ENCODE data around the gene DDIT4. TPM values are rescaled to one million over a fixed set of nuclear protein-coding genes. Genes with fewer than 3 reads are reported as not detected.
A peak's percentile ranks its signal among the peaks of the same experiment; 100 is the strongest.
"Not testable (repeated sequence)": the region's sequence is repeated elsewhere in the genome, so short reads cannot be mapped to it uniquely, and the experiment has no call there.

The DDIT4 gene, protein sequence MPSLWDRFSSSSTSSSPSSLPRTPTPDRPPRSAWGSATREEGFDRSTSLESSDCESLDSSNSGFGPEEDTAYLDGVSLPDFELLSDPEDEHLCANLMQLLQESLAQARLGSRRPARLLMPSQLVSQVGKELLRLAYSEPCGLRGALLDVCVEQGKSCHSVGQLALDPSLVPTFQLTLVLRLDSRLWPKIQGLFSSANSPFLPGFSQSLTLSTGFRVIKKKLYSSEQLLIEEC
- 192 TPM for total RNA-seq (ENCODE audit: insufficient read depth, low replicate concordance)

DNA sequence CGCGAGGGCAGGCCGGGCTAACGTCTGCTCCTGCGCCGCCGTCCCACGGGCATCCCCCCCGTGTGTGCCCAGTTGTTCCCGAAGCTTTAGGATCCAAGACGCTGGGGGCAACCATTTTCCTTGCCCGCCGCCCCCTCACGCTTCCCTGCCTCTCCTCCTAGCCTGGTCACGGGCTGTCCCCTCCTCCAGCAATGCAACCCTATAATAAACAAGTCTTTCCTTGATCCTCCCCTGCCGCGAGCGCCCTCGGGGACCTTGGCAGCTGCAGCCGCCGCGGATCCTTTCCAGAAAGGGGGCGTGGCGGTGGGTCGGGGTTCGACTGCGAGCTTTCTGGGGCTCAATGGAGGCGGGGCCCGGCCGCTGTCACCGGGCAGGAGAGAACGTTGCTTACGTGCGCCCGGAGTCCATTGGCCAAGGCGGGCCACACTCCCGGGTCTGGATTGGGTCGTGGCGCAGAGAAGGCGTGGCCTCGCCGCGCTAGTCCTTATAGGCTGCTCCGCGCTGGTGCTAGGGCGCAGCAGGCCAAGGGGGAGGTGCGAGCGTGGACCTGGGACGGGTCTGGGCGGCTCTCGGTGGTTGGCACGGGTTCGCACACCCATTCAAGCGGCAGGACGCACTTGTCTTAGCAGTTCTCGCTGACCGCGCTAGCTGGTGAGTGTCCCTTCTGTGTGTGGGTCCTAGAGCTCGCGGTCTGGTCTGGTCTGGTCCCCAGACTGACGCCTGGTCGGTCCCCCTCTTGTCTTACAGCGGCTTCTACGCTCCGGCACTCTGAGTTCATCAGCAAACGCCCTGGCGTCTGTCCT is at the start of gene DDIT4:
Gene DDIT4 (plus strand): TSS at position 515 of the 803 bp plus-strand sequence. CDS start 293 bp downstream, outside the sequence.
- DNase-seq (ENCODE audit: low spot score): peak; percentile 99

DNA sequence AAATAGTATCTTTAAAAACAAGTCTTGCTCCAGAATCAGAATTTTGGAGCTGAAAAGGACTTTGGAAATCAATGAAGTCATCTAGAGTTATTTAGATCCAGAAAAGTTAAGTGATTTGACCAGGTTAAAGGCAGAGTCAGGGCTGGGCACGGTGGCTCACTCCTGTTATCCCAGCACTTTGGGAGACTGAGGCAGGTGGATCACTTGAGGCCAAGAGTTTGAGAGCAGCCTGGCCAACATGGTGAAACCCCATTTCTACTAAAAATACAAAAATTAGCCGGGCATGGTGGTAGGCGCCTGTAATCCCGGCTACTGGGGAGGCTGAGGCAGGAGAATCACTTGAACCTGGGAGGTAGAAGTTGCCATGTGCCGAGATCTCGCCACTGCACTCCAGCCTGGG is 49.5 kb upstream of the DDIT4 start:
- DNase-seq (ENCODE audit: low spot score): not testable (repeated sequence)

DNA sequence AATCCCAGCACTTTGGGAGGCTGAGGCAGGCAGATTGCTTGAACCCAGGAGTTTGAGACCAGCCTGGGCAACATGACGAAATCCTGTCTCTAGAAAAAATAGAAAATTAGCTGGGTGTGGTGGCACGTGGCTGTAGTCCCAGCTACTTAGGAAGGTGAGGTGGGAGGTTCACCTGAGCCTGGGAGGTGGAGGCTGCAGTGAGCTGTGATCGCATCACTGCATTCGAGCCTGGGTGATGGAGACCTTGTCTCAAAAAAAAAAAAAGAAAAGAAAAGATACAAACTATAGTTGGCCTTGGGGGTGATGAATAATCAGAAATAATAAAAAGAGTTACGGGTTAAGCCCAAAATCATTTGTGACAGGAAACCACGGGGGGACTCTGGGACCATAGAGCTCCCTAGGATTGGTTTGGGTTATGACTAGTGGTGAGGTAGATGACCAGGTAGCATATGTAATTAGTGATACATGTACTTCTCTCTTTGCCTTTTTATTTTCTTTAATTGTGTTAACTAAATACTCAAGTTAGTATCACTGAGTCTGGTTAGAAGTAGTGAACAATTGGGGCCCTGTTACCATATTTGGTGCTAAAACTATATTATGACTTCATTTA is 47.2 kb upstream of the DDIT4 start:
- no peak for DNase-seq (ENCODE audit: low spot score)

DNA sequence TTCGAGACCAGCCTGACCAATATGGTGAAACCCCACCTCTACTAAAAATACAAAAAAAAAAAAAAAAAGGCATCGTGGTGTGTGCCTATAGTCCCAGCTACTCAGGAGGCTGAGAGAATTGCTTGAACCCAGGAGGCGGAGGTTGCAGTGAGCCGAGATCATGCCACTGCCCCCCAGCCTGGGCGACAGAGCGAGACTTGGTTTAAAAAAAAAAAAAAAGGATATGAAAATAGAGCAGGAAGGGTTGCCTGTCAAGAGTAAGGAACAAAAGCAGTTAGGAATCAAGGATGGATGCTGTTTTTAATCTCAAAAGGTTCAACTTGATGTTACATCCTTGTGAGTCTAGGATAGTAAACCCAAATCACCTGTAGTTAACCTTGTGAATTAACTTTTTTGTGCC is 45.9 kb upstream of the DDIT4 start:
- DNase-seq (ENCODE audit: low spot score): no peak

DNA sequence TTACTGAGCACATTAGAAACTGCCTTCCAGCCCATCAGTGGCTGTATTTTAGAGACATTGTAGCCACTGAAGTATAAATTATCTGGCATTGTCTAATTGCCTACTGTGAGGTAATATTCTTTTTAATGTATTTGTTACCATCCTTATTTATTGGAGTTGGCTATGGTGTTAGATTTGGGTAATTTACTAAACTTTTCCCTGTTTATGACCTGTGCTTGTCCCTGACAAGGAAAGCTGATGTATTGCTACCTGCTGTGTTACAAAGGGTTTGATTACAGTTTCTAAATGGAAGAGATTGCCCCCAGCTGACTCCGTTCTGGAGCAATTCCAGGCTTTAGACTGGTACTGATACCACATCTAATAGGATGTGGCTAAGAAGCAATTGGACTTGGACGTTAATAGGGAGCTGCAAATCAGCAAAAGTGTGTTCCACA is 45.4 kb upstream of the DDIT4 start:
- no peak for DNase-seq (ENCODE audit: low spot score)

DNA sequence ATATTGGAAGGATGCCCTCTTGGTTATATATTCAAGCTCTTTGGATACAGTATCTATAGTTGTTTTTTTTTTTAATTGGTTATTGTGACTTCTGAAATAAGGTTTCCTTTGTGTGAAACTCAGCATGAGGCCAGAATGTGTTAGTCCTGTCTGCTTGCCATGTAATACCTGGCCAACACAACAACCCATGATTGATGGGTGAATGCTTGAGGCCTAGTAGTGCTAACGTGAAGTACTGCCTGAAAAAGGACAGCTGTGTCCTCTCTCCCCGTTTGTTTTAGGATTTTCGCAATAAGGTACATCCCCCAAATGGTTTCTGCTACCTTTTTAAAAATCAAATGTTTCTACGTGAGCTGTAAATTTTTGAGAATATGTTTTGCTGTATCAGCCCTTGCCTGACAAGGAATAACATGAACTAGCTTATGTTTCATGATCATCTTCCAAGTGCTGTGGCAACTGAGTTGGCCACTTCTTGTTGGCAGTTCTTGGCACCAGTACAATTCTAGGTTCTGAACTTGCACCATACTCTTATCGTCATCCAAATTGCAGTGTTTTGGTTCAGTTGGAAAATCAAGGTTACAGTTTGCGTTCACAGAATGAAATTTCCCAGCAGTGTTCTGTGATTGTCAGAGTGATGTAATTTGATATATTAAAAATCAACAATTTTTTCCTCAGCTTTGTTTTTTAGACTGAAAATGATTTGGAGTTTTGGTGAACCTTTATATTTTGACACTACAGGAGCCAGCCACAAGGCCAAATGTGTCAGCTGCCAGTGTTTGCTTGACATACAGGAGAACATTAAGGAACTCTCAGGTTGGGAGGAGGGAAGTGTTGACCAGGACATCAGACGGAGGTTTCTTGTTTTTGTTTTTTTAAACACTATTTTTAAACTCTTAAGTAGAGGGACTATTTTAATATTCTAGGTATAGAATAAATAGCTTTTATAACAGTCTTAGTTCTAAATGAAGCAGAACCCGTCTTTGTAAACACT is 44.2 kb upstream of the DDIT4 start:
- DNase-seq (ENCODE audit: low spot score): no peak

DNA sequence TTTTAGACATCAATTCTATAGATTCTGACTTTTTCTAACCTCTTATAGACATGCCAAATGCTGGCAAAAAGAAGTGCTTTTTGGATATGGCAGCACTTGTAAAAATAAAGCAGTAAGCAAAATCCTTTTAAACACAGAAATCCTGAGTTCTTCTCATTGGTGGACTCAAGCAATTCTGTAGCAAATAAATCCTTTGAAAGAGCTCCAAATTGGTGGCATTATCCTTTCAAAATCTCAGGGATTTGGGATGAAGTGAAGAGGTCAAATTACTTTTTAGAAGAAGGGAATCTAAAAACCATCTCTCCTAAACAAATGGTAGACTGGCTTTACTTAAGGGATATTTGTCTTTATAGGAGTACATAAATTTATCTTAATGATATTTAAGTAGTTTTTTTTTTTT is 40.1 kb upstream of the DDIT4 start:
- peak; percentile 92 for DNase-seq (ENCODE audit: low spot score)

DNA sequence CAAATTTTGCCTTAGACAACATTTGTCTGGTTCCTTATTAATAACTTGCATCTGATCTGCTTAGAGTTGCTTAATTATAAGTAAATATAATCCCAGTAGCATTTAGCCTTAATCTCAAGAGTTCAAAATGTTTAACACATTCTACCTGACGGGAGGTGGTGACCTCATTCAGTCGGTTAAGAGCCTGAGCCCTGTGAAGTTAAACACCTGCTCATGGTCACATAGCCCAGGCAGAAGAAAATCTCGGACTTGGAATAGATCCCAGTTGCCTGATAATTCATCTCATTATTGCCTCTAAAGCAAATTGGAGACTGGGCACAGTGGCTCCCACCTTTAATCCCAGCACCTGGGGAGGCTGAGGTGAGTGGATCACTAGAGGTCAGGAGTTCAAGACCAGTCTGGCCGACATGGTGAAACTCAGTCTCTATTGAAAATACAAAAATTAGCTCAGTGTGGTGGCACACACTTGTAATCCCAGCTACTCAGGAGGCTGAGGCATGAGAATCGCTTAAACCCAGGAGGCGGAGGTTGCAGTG is 39.1 kb upstream of the DDIT4 start:
- DNase-seq (ENCODE audit: low spot score): no peak

DNA sequence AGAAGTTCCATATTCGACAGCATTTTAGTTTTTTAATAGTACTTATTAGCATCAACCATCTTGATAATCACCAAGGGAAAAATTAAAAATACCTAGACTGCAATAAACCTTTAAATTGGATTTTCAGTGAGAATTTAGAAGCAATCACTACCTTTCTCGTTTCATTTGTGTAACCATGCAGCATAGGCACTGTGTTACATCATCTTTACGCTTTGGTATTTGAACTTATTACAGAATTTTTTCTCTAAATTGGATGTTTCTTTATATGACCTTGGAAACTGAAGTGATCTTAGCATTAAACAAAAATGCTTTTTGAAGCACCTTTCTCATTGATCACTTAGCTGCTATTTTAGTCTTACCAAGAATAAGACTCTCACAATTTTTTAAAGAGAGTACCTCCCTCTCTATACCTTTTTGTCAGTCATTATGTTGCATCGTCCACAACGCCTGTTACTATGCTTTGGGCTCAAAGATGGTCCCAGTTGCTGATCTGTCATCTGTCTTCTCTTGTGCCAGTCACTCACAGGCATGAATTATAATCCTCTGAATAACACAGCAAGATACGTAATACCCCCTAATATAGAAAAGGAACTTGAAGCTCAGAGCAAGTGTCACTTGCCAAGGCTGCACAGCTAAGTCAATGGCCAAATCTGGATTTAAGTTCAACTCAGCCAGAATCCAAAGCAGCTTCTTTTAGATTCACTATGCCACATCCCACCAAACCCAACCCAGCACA is 38.0 kb upstream of the DDIT4 start:
- no peak for DNase-seq (ENCODE audit: low spot score)

DNA sequence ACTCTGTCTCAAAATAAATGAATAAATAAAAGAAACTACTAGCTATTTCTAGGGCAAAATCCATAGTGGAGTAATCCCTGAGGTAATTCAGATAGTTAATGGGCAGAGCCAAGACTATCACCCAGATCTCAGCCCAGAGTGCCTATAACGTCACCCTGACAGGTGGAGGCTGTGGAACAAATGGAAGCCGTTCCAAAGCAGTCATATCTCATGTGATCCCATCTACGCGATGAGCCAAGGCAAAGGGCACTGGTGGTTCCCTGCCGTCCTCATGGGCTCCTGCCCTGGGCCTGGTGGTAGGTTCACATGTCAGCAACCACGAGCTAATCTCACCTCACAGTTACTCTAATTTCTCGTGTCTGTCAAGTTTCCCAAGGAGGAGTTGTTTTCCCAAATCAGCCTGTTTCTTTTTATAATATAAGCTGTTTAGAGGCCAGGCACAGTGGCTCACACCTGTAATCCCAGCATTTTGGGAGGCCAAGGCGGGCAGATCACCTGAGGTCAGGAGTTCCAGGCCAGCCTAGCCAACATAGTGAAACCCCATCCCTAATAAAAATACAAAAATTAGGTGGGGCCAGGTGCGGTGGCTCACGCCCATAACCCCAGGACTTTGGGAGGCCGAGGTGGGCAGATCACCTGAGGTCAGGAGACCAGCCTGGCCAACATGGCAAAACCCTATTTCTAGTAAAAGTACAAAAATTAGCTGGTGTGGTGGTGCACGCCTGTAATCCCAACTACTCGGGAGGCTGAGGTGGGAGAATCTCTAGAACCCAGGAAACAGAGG is 35.1 kb upstream of the DDIT4 start:
- no peak for DNase-seq (ENCODE audit: low spot score)

DNA sequence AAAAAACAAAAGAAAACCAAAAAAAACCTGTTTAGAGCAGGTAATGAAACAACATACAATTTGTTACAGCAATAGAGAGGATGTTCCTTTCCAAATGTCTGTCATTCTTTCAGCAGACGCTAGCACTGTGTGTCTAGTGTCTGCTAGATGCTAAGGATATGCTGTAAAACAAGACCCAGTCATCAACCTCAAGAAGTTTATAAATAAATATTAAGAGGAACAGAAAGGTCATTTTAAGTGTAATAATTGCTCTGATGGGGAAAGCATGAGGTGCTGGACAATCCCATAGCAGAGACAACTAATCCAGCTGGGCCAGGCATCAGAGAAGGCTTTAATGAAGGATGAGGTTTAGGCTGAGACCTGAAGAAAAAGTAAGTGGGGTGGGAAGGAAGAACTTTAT is 34.3 kb upstream of the DDIT4 start:
- DNase-seq (ENCODE audit: low spot score): no peak

DNA sequence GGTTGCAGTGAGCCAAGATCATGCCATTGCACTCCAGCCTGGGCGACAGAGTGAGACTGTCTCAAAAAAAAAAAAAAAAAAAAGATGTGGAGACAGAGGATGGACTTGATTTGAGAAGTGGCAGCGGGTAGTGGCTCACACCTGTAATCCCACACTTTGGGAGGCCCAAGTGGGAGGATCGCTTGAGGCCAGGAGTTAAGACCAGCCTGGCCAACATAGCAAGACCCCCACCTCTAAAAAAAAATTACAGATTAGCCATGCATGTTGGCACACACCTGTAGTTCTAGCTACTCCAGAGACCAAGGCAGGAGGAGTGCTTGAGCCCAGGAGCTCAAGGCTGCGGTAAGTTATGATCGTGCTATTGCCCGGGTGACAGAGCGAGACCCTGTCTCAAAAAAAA is 33.4 kb upstream of the DDIT4 start:
- no peak for DNase-seq (ENCODE audit: low spot score)

DNA sequence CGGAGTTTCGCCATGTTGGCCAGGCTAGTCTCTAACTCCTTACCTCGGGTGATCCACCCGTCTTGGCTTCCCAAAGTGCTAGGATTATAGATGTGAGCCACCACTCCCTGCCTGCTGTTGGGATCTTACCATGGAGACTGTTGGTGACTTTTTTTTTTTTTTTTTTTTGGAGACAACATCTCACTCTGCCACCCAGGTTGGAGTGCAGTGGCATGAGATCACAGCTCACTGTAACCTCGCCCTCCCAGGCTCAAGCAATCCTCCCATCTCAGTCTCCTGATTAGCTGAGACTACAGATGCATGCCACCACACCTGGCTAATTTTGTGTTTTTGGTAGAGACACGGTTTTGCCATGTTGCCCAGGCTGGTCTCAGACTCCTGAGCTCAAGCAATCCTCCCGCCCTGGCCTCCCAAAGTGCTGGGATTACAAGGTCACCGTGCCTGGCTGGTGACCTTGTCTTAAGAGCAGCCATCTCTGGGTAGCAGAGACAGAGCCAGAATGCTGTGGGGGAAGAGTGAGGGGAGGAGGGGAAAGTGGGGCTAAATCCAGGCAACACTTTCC is 32.0 kb upstream of the DDIT4 start:
- no peak for DNase-seq (ENCODE audit: low spot score)

DNA sequence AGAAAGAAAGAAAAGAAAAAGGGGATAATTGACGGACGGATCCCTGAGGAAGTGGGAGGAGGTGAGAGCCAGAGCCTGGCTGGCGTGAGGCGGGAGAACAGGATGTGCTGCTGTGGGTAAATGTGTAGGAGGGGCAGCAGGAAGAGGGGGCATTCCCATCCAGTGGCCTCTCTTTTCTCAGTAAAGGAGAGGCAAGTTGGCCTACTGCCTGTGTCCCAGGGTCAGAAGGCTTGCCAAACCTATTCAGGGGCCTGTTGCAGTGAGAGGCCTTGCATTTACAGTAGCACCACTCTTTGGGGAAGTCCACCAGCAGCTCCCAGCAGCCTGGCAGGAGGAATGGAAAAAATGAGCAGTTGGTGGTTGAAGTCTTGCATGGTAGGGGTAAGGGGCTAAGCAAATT is 31.0 kb upstream of the DDIT4 start:
- DNase-seq (ENCODE audit: low spot score): peak; percentile 76

DNA sequence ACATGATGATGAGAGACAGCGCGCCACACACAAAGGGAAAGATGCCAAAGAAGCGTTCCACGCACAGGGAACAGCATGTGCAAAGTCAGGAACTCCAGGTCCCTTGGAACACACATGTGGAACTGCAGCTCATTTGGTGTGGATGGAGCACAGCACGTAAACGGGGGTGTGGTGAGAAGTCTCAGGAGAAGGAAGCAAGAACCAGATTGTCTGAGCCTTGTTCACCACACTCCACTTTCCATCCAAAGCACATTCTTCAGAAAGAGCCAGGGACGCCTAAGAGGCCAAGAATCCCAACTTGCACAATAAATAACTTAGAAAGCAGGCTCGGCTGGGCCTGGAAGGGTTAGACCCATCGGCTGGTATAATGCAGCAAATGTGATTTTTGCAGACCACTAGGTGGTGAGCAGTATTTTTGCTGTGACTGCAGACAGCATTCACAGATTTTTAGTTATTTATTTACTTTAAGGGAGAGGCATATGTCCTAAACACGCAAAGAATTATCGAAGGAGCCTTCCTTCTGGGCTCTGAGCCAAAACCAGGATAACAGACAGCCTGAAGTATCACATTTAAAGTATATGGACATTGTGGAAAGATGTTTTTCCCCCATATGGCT is 29.8 kb upstream of the DDIT4 start:
- peak; percentile 95 for DNase-seq (ENCODE audit: low spot score)

DNA sequence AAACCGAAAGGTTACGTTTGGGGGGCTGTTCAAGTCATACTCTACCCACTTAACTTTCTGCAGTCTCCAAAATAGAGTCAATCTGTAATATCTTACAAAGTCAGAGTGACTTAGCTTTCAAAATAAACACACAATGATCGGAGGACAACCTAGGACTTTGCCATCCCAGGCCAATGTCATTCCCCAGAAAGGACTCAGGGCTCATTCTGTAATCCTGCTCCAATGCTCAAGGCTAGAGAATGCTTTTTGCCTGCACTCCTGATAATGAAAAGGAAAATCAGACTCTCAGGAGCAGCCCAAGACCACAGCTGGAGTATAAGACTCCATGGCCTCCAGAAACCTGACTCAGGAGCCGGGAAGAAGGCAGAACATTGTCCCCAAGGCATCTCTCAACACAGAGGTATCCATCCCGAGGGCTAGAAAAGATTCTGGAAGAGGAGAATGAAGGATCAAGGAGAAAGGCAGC is 29.1 kb upstream of the DDIT4 start:
- DNase-seq (ENCODE audit: low spot score): no peak

DNA sequence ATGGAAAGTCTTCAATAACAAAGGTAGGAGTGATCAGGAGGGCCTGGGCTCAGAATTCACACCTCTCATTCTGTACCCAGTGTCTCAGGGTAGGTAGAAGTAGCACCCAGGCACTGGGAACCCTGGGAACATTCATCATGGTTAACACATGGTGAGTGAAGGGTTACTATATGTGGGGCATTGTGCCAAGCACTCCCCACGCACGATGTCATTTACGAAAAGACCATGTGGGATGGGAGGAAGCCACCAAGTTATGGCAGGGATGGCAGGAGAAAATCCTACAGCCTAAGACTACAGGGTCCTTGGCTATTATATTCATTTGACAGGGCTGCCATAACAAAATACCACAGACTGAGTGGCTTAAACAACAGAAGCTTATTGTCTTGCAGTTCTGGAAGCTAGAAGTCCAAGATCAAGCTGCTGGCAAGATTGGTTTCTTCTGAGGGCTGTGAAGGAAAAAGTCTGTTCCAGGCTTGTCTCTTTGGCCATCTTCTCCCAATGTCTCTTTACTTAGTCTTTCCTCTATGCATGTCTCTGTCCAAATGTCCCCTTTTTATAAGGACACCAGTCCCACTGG is 27.7 kb upstream of the DDIT4 start:
- no peak for DNase-seq (ENCODE audit: low spot score)

DNA sequence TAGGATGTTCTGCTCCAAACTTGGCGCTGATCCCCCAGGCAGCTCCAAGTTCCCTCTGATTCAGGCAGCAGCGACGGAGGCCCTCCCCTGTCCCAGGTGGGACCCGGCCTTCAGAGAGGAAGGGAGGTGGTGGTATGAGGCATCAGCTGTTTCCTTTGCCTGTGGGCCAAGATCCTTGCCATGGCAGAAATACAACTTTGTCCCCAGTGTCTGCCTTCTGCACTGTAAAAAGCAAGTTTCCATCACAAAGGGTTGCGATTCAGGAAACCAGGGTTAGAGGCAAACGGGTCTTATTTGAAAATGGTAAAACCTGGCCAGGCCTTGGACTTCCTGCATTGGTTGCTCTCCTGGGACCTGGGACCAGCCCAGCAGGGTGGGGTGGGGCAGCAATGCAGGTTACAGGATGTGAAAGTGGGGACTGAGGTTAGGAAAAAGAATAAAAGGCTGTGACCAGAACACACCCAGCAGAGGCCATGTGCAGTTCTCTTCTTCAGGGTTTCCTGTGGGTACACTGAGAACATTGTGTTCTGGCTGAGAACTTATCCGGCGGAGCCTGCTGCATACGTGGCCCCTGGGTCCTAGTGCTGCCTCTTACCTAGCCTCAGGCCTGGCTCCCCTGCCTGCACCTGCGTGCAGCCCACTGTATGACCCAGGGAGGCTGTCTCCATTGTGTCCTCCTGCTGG is 25.1 kb upstream of the DDIT4 start:
- peak; percentile 91 for DNase-seq (ENCODE audit: low spot score)

Data from umbilical cord (tissue), 2 donors.